Body of pancreas (tissue), 4 donors: Measurements from ENCODE around the gene ZNF18. TPM values are rescaled to one million over a fixed set of nuclear protein-coding genes. Genes with fewer than 3 reads are reported as not detected.
"Not testable (repeated sequence)": the region's sequence is repeated elsewhere in the genome, so short reads cannot be mapped to it uniquely, and the experiment has no call there.

ENCODE experiments used
- ATAC-seq: fragments of 150-250 bp; one replicate; pipeline ENCODE4 v1.9.1; 2016
- DNase-seq, 4 donors: peaks; one replicate each; pipeline ENCODE4 v3.0.0-alpha.2; 2019
- H3K27ac ChIP-seq, 4 donors: fragments of 200-600 bp; sonication (generic); 1 replicate in 3 of 4; 2 replicates in 1 of 4; pipeline versions ENCODE4 v1.5.1 to v1.6.1; 2016 to 2019; ENCODE audit warnings: mild to moderate bottlenecking in 1 of 4, mixed read lengths in 1 of 4, moderate library complexity in 1 of 4
- H3K27me3 ChIP-seq, 2 donors: fragments of 200-600 bp; sonication (generic); one replicate each; pipeline ENCODE4 v1.6.0; 2016; ENCODE audit warnings: mild to moderate bottlenecking in 1 of 2
- H3K36me3 ChIP-seq, 2 donors: fragments of 200-600 bp; sonication (generic); replicated peaks in 1 of 2; 2 replicates each; pipeline ENCODE4 v1.5.1; 2016; ENCODE audit warnings: low read depth in 2 of 2; ENCODE audit not compliant: insufficient read depth in 1 of 2
- H3K4me1 ChIP-seq: fragments of 200-600 bp; sonication (generic); one replicate; pipeline ENCODE4 v1.6.0; 2016
- H3K4me3 ChIP-seq, 2 donors: fragments of 200-600 bp; sonication (generic); 1 replicate in 1 of 2; 2 replicates in 1 of 2; pipeline ENCODE4 v1.5.1; 2016 to 2019
- H3K9me3 ChIP-seq, 3 donors: fragments of 200-600 bp; sonication (generic); 1 replicate in 2 of 3; 2 replicates in 1 of 3; pipeline ENCODE4 v1.5.1; 2016
- CTCF ChIP-seq, 7 experiments: fragments of 450-650 bp in 4 of 7; fragments of 200-600 bp in 3 of 7; sonication (generic) in 3 of 7; IDR thresholded peaks; one replicate each; pipeline ENCODE4 v1.5.1; 2016 to 2019; ENCODE audit warnings: antibody characterized with exemption in 7 of 7
- POLR2A ChIP-seq, 3 donors: fragments of 450-650 bp; IDR thresholded peaks; one replicate each; pipeline ENCODE4 v1.6.1; 2016; ENCODE audit warnings: antibody characterized with exemption in 3 of 3, mild to moderate bottlenecking in 2 of 3
- WGBS, 2 donors: methylation state at CpG; one replicate each; pipeline ENCODE4 v1.1.5; 2017; 5-methylcytosine and 5-hydroxymethylcytosine counted together
- intact Hi-C: fragments of 100-400 bp; cut with DNase I; formaldehyde crosslinking; loops from one replicate; pipeline ENCODE4 v1.15.1; 2023
- total RNA-seq, 2 donors: library from RNA; depleted of rRNA; stranded (reverse); fragments of >200 nt; gene quantifications; one replicate each; pipeline ENCODE4 v1.1.0, GENCODE V29; 2016

Gene ZNF18
- total RNA-seq, 2 donors from 2014 or later, result 4.3 to 7.0 TPM

GRCh38 chr17:11980813-11981212, 16.5 kb downstream of the ZNF18 start:
- no peak for DNase-seq
- no peaks in the 10 kb centered on the region for H3K4me1 ChIP-seq
- TF ChIP-seq CTCF (IDR thresholded peaks at IDR 0.05), result no peak
- TF ChIP-seq POLR2A (IDR thresholded peaks at IDR 0.05), result no peak
- no peaks in the 10 kb centered on the region for H3K27me3 ChIP-seq
- no peak for ATAC-seq
- intact Hi-C loops, result no loop called here
- no peak overlapping the region for H3K27ac ChIP-seq
- peaks cover 0 to 13% of the 10 kb centered on the region in 2 donors for H3K36me3 ChIP-seq
- WGBS, 2 donors, result 62 to 95% methylated on average over 2 of the region's 2 CpGs
- H3K4me3 ChIP-seq, result no peak overlapping the region
- H3K9me3 ChIP-seq, result no peaks in the 10 kb centered on the region

- Histone ChIP-seq H3K4me1 (no peaks in the 10 kb centered on the region), H3K9me3 (no peaks in the 10 kb centered on the region), H3K36me3 (peaks cover 0 to 13% of the 10 kb centered on the region in 2 donors), H3K27ac (no peak overlapping the region), H3K4me3 (no peak overlapping the region), H3K27me3 (no peaks in the 10 kb centered on the region)
- intact Hi-C loops, result no loop called here
- ATAC-seq (no peak), DNase-seq (no peak)
- WGBS, 2 donors, result 92 to 95% methylated on average over 3 of the region's 3 CpGs
- TF ChIP-seq POLR2A (IDR thresholded peaks at IDR 0.05), result no peak
- TF ChIP-seq CTCF (IDR thresholded peaks at IDR 0.05), result no peak
Observed at GRCh38 chr17:11979795-11980194, 17.5 kb downstream of the ZNF18 start.

GRCh38 chr17:11972741-11973140, 24.5 kb downstream of the ZNF18 start:
- ATAC-seq, result not testable (repeated sequence)

GRCh38 chr17:11969565-11969964, 27.7 kb downstream of the ZNF18 start:
- Histone ChIP-seq H3K9me3 (no peaks in the 10 kb centered on the region), H3K4me3 (no peak overlapping the region), H3K36me3 (no peaks in the 10 kb centered on the region), H3K27me3 (no peaks in the 10 kb centered on the region), H3K27ac (no peak overlapping the region), H3K4me1 (no peaks in the 10 kb centered on the region)
- DNase-seq (no peak), ATAC-seq (no peak)
- no peak for TF ChIP-seq POLR2A (IDR thresholded peaks at IDR 0.05)
- no peak for TF ChIP-seq CTCF (IDR thresholded peaks at IDR 0.05)
- intact Hi-C loops, result no loop called here
- 91 to 94% methylated on average over 2 of the region's 2 CpGs for WGBS, 2 donors

More at GRCh38 chr17:11972741-11973140, 24.5 kb downstream of the ZNF18 start:
- H3K27ac ChIP-seq, intact Hi-C loops, H3K27me3 ChIP-seq, DNase-seq, H3K9me3 ChIP-seq, H3K36me3 ChIP-seq, H3K4me3 ChIP-seq, H3K4me1 ChIP-seq: not testable (repeated sequence)
- WGBS, 2 donors, result 93 to 97% methylated on average over 19 of the region's 19 CpGs

GRCh38 chr17:11954936-11955335, 42.3 kb downstream of the ZNF18 start:
- no peak for ATAC-seq
- intact Hi-C loops, result no loop called here
- H3K4me1 ChIP-seq, result no peaks in the 10 kb centered on the region
- H3K27me3 ChIP-seq, result no peaks in the 10 kb centered on the region
- TF ChIP-seq POLR2A (IDR thresholded peaks at IDR 0.05) (no peak), CTCF (IDR thresholded peaks at IDR 0.05) (no peak)
- DNase-seq, result no peak
- H3K9me3 ChIP-seq, result no peaks in the 10 kb centered on the region
- no peaks in the 10 kb centered on the region for H3K36me3 ChIP-seq
- H3K27ac ChIP-seq, result no peak overlapping the region
- H3K4me3 ChIP-seq, result no peak overlapping the region
